Measurements from ENCODE around the gene CNTNAP4. TPM values are rescaled to one million over a fixed set of nuclear protein-coding genes. Genes with fewer than 3 reads are reported as not detected.

CNTNAP4 gene
- polyA plus RNA-seq, 3 donors = not detected

- Histone ChIP-seq H4K20me1 (ENCODE audit: insufficient read depth, low read length) (no peaks in the 10 kb centered on the region), H2AFZ (ENCODE audit: insufficient read depth, low read depth, low read length, poor library complexity, severe bottlenecking) (no peak overlapping the region), H3K9me3 (replicated peaks in 1 of 2; ENCODE audit: control insufficient read depth in 1 of 2, insufficient read depth in 1 of 2, low read length in 2 of 2) (no peaks in the 10 kb centered on the region), H3K27ac (ENCODE audit: low read depth in 1 of 2, low read length in 2 of 2) (no peak overlapping the region), H3K27me3 (ENCODE audit: control insufficient read depth in 2 of 2, insufficient read depth in 2 of 2, low read length in 2 of 2) (no peaks in the 10 kb centered on the region), H3K36me3 (replicated peaks in 1 of 2; ENCODE audit: control insufficient read depth in 1 of 2, insufficient read depth in 2 of 2, low read length in 2 of 2) (no peaks in the 10 kb centered on the region), H3K79me2 (ENCODE audit: insufficient read depth, low read length) (no peaks in the 10 kb centered on the region), H3K4me2 (replicated peaks; ENCODE audit: extremely low read depth, low read length, poor library complexity, severe bottlenecking) (no peak overlapping the region), H3K4me1 (ENCODE audit: control insufficient read depth in 1 of 2, insufficient read depth in 2 of 2, low read length in 2 of 2) (no peaks in the 10 kb centered on the region), H3K4me3 (replicated peaks in 1 of 3; ENCODE audit: low read depth in 2 of 3, low read length in 3 of 3) (no peak overlapping the region), H3K9ac (ENCODE audit: insufficient read depth, low read length, poor library complexity, severe bottlenecking) (no peak overlapping the region)
- Mint-ChIP-seq H3K36me3 (no peaks in the 10 kb centered on the region), H3K4me3 (no peak overlapping the region), H3K27me3 (ENCODE audit: low read depth in 3 of 3) (no peaks in the 10 kb centered on the region), H3K9me3 (peaks cover 0 to 6% (median 1%) of the 10 kb centered on the region in 7 donors), H3K4me1 (no peaks in the 10 kb centered on the region), H3K27ac (no peak overlapping the region)
- no peak for TF ChIP-seq CTCF (IDR thresholded peaks at IDR 0.05)
- intact Hi-C loops (cut with micrococcal nuclease) = no loop called here
- WGBS (ENCODE audit: insufficient coverage) = no CpG with 5 or more reads among the region's 1 CpG
- DNase-seq = no peak
Measured at GRCh38 chr16:76360404-76360803, 83.2 kb downstream of the CNTNAP4 start.

GRCh38 chr16:76370344-76370743 is 93.1 kb downstream of the CNTNAP4 start:
- Histone ChIP-seq H3K9ac (ENCODE audit: insufficient read depth, low read length, poor library complexity, severe bottlenecking) (no peak overlapping the region), H3K79me2 (ENCODE audit: insufficient read depth, low read length) (no peaks in the 10 kb centered on the region), H3K4me3 (replicated peaks in 1 of 3; ENCODE audit: low read depth in 2 of 3, low read length in 3 of 3) (no peak overlapping the region), H3K4me2 (replicated peaks; ENCODE audit: extremely low read depth, low read length, poor library complexity, severe bottlenecking) (no peak overlapping the region), H2AFZ (ENCODE audit: insufficient read depth, low read depth, low read length, poor library complexity, severe bottlenecking) (no peak overlapping the region), H3K36me3 (replicated peaks in 1 of 2; ENCODE audit: control insufficient read depth in 1 of 2, insufficient read depth in 2 of 2, low read length in 2 of 2) (no peaks in the 10 kb centered on the region), H4K20me1 (ENCODE audit: insufficient read depth, low read length) (no peaks in the 10 kb centered on the region), H3K27ac (ENCODE audit: low read depth in 1 of 2, low read length in 2 of 2) (no peak overlapping the region), H3K27me3 (ENCODE audit: control insufficient read depth in 2 of 2, insufficient read depth in 2 of 2, low read length in 2 of 2) (no peaks in the 10 kb centered on the region), H3K9me3 (replicated peaks in 1 of 2; ENCODE audit: control insufficient read depth in 1 of 2, insufficient read depth in 1 of 2, low read length in 2 of 2) (no peaks in the 10 kb centered on the region), H3K4me1 (ENCODE audit: control insufficient read depth in 1 of 2, insufficient read depth in 2 of 2, low read length in 2 of 2) (no peaks in the 10 kb centered on the region)
- WGBS (ENCODE audit: insufficient coverage) = 40% methylated on average over 2 of the region's 4 CpGs
- no peaks in the 10 kb centered on the region for H3K4me1 Mint-ChIP-seq
- H3K36me3 Mint-ChIP-seq = no peaks in the 10 kb centered on the region
- H3K9me3 Mint-ChIP-seq = peaks cover 0 to 7% (median 0%) of the 10 kb centered on the region in 7 donors
- TF ChIP-seq CTCF (IDR thresholded peaks at IDR 0.05) = no peak
- intact Hi-C loops (cut with micrococcal nuclease) = no loop called here
- no peak overlapping the region for H3K27ac Mint-ChIP-seq
- H3K27me3 Mint-ChIP-seq (ENCODE audit: low read depth in 3 of 3) = no peaks in the 10 kb centered on the region
- H3K4me3 Mint-ChIP-seq = no peak overlapping the region
- no peak for DNase-seq

Measured in CD14-positive monocyte (primary cell).